Hematopoietic multipotent progenitor cell treated with erythropoietin and hydrocortisone succinate and interleukin-3 and kit ligand, for 15 days (in vitro differentiated cells): Measurements from ENCODE around the gene SRXN1.

Experiments
- DNase-seq: peaks from one replicate; pipeline ENCODE4 v3.0.0-alpha.2; 2015; ENCODE audit warnings: low spot score

SRXN1 gene

DNA sequence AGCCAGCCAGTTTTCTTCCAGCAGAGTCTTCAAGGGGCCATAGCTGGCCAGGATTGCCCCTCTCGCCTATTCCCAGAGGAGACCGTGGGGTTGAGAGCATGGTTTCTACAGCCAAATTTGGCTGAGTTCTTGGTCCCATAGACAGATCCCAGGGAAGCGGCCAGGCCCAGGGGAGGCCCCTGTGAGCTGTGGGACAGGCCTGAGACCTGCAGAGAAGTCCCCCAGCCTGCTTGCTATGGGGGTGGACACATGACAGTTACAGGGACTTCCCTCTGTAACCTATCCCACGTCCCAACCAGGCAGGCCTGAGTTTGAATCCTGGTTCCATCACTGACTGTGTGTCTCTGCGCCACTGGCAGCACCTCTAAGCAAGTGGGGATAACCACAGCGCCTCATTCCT, 45.5 kb downstream of the SRXN1 start:
- no peak for DNase-seq

DNA sequence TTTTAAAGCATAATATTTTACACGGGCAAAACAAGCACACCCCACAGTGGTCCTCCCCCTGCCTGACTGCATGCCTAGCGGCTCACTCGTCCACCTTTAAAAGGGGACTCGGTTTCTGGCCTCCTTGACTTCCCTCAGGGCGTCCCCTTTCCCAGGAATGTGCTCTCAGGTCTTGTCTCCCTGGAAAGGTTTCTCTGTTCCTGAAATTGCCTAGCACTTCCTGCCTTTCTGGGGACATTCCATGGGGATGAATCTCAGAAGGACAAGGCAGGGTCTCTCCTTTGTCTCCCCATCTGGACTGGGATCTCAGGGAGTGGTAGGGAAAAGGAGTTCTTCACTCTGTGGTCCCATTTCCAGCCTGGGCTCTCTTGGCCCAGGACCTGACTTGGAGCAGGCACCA, 47.8 kb downstream of the SRXN1 start:
- DNase-seq: no peak

GRCh38 chr20:603116-603640, 49.8 kb downstream of the SRXN1 start:
- DNase-seq: no peak

- no peak for DNase-seq
These were observed 50.7 kb downstream of the SRXN1 start for GRCh38 chr20:602111-602970.

- no peak for DNase-seq
These were observed 52.3 kb downstream of the SRXN1 start for GRCh38 chr20:600736-601135.

- no peak for DNase-seq
These were observed 52.9 kb downstream of the SRXN1 start for GRCh38 chr20:600141-600540.

- no peak for DNase-seq
These were observed 54.7 kb downstream of the SRXN1 start for GRCh38 chr20:598133-598850.

GRCh38 chr20:597560-597959, 55.4 kb downstream of the SRXN1 start:
- no peak for DNase-seq
